HG03575 (cell line): ENCODE results near the gene RGL2.
"Not testable (repeated sequence)": the region's sequence is repeated elsewhere in the genome, so short reads cannot be mapped to it uniquely, and the experiment has no call there.

ENCODE experiments used
- ATAC-seq: cut with Tn5 transposase; IDR thresholded peaks from one replicate; pipeline ENCODE4 v1.9.1; 2021; ENCODE audit not compliant: unreplicated experiment, insufficient number of reproducible peaks, low FRiP score; ENCODE audit errors: extremely low read depth

Gene RGL2

DNA sequence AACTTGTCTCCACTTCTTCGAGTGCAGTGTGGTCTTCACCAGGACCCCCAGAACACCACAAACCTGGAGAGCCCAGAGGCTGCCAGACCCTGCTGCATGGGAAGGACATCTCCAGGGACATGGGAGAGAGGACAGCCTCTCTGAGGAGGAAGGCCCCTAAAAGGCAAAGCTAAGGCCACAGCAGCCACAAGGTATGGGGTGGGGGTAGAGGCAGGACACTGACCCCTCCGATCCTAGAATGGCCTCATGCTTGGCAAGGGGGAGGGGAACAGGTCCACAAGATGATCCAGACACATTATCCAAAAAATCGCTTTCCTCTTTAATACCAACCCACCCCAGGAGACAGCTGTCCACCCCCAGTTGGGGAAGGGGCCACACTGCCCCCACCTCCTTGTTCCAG lies 19.9 kb downstream of the RGL2 start:
- ATAC-seq, result no peak

DNA sequence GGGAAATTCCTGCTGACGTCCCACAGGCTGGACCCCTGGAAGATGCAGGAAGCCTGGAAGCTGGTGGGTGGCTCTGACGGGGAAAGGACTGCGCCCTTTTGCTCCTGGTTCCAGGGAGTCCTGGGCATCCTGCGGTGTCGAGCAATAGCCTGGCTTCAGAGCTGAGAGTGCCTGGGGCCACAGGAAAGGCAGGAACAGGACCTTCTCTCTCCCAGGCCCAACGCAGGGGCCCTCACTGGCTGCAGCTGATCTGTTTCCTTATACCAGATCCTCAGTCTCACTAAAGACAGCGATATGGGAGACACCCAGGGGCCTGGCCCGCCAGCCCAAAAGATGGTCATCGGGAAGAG lies 20.4 kb downstream of the RGL2 start:
- no peak for ATAC-seq

DNA sequence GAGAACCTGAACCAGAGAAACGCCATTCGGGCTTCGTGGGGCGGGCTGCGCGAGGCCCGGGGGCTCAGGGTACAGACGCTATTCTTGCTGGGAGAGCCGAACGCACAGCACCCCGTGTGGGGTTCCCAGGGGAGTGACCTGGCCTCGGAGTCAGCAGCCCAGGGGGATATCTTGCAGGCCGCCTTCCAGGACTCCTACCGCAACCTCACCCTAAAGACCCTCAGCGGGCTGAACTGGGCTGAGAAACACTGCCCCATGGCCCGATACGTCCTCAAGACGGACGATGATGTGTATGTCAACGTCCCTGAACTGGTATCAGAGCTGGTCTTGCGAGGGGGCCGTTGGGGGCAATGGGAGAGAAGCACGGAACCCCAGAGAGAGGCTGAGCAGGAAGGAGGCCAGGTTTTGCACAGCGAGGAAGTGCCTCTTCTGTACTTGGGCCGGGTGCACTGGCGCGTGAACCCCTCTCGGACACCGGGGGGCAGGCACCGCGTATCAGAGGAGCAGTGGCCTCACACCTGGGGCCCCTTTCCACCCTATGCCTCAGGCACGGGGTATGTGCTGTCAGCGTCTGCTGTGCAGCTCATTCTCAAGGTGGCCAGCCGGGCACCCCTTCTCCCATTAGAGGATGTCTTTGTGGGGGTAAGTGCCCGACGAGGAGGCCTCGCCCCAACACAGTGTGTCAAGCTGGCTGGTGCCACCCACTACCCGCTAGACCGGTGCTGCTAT lies 20.9 kb downstream of the RGL2 start:
- ATAC-seq, result no peak

DNA sequence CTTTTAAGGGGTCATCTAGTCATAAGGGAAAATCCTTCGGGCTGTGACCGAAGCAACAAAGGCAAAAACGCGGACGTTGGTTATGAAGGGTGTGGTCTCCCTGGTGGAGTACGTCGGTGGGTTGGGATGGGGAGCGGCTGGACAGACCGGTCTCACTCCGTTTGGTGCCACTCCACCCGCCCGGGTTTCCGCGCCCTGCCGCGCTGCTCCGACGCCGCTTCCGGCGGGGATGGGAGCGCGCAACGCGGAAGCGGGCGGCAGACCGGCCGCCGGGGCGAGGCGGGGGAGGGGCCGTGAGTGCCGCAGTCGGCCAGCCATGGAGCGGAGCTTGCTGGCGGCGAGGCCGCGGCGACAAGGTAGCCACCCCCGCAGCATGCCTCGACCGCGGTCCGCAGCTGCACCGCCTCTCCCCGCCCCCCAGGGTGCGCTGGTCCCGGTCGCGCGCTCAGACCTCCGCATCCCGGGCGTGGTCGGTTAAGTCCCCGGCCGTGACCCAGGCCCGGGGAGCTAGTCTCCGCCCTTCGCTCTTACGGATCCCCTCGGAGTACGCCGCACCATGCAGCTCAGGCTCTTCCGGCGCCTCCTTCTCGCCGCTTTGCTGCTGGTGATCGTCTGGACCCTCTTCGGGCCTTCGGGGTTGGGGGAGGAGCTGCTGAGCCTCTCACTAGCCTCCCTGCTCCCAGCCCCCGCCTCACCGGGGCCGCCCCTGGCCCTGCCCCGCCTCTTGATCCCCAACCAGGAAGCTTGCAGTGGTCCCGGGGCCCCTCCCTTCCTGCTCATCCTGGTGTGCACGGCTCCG lies 21.7 kb downstream of the RGL2 start, which contains the start of gene B3GALT4:
TSS of gene B3GALT4 (plus strand) at position 260 of the 799 bp plus-strand sequence. CDS start at position 557, 297 bp downstream.
- ATAC-seq, result no peak

GRCh38 chr6:33276581-33276863 lies 22.2 kb downstream of the RGL2 start:
- no peak for ATAC-seq

- not testable (repeated sequence) for ATAC-seq
Observed at GRCh38 chr6:33275795-33276580, 22.8 kb downstream of the RGL2 start.

DNA sequence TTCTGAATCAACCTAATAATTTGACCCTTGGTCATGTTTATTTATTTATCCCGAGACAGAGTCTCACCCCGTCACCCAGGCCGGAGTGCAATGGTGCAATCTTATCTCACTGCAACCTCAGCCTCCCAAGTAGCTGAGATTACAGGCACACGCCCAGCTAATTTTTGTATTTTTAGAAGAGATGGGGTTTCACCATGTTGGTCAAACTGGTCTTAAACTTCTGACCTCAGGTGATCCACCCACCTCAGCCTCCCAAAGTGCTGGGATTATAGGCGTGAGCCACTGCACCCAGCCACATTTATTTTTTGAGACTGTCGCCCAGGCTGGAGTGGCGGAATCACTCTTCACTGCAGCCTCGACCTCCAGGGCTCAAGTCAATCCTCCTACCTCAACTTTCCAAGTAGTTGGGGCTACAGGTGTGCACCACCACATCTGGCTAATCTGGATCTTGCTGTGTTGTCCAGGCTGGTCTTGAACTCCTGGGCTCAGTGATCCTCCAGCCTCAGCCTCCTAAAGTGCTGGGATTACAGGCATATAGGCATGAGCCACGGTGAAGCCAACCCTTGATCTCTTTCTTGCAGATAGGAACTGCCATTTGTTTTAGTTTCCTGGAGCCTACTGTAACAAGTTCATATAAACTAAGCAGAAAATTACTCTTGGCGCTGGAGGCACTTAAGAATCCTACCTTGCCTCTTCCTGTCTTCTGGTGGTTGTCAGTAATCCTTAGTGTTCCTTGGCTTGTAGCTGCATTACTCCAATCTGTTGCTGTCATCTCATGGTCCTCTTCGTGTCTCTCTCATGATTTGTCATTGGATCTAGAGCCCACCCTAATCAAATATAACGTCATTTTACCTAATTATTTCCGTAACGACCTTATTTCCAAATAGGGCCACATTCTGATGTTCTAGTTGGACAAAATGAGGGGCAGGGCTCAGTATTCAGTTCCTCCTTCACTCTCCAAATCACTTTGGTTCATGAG lies 24.5 kb downstream of the RGL2 start:
- no peak for ATAC-seq

DNA sequence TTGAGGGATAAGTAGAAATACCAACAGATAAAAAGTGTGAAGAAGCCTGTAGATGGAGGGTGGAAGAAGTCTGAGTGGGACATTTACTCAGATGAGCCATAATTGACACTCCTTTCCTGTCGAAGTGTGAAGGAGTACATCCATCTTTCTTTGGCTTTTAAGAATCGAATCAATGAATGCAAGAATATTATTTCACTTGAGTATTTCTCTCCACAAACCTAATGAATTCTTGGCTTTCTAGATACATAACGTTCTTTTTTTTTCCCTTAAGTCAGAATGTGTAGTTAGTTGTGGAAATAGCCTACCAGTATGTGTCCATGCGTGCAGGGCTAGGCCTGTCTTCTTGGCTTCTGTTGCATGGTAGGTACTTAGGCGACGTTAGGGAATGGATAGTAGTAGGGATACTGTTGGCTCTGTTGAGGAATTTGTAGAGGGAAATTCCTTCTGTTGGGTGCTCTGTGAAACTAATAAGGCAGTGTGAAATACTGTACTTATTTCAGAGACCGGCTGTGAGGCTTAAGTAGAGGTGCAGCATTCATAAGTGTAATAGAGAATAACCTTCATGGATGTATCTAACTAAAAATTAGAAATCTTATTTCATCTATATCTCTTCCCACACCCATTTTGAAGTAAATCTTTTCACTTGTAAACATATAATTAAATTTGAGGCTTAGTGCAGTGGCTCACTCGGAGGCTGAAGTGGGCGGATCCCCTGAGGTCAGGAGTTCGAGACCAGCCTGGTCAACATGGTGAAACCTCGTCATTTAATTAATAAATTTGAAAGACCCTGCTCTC lies 25.4 kb downstream of the RGL2 start:
- no peak for ATAC-seq

DNA sequence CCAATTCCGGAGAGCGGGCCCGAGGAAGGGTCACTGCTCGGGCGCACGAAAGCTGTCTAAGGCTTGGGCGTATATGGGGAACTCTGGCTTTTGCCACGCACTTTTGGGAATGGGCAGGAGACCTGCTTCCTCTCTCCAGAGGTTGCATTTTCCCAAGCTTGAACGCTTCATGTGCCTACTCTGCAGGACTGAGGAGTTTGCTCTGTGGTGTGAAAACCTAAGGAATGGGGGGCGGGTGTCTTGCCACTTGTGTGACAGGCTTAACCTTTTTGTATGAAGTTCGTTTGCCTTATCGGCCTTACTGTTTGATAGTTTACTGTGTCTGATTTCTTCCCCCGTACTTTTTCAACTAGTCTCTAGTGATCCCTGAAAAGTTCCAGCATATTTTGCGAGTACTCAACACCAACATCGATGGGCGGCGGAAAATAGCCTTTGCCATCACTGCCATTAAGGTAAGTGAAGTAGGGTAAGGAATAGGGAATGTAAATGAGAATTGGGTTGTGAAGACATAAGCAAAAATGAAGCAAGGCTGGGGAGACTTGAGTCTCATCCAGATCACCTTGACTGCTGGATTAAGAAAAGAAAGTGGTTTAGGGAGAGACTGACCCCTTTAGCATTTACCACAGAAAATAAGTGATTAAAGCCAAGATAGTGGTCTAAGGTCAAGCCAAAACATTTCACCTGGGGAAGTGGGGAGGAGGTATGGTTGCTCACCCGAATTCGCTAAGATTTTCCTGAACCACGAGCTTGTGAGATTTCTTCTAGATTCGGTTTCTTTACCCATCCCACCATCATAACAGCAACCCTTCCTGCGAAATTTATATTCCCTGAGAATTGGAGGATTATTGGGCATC lies 26.2 kb downstream of the RGL2 start:
- ATAC-seq, result no peak

DNA sequence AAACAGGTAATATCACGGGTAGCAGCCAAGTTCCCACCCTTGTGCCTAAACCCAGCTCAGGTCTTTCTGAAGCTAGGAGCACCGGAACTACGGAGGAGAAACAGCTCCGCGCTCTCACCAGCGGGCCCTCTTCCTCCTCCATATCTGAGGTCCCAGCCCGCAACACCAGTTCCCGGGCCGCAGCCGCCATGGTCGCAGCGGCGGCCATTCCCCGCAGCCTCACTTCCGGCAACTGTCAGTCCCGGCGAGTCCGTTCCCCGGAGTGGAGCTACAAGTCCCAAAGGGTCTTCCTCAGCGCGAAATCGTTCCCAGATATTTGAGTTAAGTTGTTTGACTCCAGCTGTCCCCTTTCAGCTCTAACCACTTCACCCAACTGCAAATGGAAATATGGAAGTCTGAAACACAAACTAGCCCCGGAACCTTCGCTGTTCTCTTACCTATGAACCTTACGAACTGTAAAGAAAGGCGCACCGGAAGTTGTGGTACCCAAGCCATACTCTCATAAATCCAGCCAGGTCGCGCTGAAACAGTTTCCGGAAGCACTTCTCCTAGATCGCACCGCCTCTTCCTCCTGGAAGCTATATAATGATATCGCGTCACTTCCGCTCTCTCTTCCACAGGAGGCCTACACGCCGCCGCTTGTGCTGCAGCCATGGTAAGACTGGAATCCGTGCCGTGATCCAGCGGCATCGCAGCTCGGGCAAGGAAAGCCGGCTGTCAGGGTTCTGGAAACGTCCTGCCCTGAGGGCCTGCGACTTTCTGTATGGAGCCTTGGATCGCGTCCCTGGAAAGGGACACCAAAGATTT lies 27.1 kb downstream of the RGL2 start, which contains the start of the genes RPS18 and VPS52:
TSS of gene RPS18 (plus strand) at position 608 of the 807 bp plus-strand sequence. CDS start at position 653, 45 bp downstream.
TSS of gene VPS52 (minus strand) at position 409 of the 807 bp plus-strand sequence. CDS start at position 208, 201 bp downstream.
- ATAC-seq, result peak; percentile 39

DNA sequence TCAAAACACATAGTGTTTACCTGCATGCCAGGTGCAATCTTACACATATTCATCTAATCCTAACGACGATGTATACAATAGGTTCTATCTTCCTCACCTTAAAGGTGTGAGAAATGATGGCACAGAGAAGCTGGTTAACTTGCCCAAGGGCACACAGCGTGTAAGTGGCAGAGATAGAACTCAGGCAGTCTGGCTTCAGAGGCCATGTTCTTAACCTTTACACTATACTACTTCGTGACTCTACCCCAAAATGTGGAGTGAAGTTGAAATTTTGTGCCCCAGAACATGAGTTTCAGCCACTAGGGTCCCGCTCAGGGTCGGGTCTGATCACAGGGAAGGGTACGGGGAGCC lies 27.6 kb downstream of the RGL2 start:
- ATAC-seq, result peak; percentile 13

DNA sequence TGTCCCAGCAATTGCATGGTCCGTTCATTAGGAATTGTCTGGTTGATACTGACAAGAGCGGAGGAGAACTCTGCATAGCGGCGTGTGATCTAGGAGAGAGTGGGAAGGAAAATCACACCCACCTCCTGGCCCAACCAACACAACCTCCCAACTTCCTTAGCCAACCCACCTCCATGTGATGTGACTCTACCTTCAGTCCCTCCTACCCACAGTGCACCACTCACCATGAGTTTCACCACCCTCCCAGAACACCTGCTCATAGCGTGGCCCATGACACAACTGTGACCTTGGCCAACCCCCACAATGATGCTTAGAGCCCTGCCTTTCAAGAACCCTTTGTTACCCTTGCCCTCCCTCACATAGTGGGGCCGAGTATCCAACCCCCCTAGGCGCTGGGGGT lies 34.7 kb downstream of the RGL2 start:
- ATAC-seq, result no peak

- not testable (repeated sequence) for ATAC-seq
Observed at GRCh38 chr6:33262490-33262889, 36.3 kb downstream of the RGL2 start.

DNA sequence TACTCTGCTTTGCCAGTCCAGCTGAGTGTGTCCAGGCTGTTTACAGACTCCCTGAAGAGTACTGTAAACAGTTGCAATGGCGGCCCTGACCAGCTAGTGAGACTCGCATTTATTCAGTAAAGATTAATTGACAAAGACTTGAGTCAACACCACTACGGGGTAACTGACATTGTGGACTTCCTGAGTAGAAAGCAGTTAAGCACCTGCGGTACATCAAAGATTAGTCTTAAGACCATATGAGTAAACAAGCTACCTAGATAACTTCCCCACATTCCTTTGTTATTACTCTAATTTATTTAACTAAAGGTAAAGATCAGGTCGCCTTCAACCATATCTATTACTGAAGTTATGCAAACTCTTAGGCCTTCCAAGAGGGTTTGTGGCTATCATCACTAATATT lies 39.7 kb downstream of the RGL2 start:
- no peak for ATAC-seq

GRCh38 chr6:33254591-33254990 lies 44.2 kb downstream of the RGL2 start:
- no peak for ATAC-seq

DNA sequence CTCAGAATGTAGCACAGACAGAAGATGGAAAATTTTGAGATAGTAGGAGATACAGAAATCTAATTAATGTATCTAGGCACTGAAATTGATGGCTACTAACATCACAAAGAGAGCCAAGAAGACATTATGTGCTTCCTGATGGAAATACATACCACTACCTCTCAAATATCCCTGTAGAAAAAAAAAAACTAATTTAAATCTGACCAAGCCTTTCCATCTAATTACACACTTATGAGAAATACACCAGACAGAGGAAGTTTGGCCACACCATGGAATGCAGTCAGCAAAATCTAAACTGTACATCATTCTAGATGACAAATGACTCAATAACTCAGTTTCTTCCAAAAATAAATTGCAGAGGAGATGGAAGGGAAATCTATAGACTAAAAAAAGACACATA lies 46.0 kb downstream of the RGL2 start:
- no peak for ATAC-seq
